Measurements from ENCODE around the gene GNAS.
A peak's percentile ranks its signal among the peaks of the same experiment; 100 is the strongest.
"Not testable (repeated sequence)": the region's sequence is repeated elsewhere in the genome, so short reads cannot be mapped to it uniquely, and the experiment has no call there.

GNAS gene

GRCh38 chr20:58852543-58853271 is at the start of gene GNAS:
Gene GNAS (plus strand): TSS chr20:58852716.
- DNase-seq = peak; percentile 2

GRCh38 chr20:58803533-58803932 is 49.0 kb upstream of the GNAS start:
- no peak for DNase-seq

GRCh38 chr20:58807801-58808200 is 44.7 kb upstream of the GNAS start:
- no peak for DNase-seq

DNA sequence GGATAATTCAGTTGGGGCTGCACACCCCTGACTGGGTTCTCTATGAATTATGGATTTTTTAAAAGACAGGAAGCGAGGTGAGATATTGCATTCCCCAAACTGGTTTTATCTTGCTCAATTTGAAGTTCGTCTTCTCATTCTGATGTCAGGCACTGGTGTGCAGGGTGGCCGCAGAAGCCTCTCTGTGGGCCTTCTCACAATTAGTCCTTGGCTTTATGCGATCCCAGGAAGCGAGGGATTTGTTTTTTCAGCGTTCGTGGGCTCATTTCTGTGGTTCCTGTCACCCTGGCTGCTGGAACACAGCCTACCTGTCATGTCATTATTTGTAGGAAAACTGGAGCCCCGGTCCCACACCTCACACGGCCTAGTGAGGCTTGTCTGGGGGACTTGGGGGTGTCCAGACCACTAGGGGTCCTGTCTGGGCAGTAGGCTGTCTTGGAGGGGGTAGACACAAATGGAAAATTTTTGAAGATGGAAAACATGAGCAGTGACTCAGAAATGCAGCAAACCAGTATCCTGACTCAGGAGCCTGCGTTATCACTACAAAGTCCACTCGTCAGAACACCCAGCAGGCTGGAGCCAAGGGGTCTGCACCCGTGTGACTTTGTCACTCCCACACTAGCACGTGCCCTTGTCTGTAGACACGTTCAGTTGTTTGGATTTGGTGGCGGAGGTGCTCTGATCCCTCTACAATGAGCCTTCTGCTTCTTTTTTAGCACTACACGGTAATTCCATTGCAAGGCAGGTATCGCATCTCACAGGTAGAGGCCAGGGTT is 44.1 kb upstream of the GNAS start:
- no peak for DNase-seq

DNA sequence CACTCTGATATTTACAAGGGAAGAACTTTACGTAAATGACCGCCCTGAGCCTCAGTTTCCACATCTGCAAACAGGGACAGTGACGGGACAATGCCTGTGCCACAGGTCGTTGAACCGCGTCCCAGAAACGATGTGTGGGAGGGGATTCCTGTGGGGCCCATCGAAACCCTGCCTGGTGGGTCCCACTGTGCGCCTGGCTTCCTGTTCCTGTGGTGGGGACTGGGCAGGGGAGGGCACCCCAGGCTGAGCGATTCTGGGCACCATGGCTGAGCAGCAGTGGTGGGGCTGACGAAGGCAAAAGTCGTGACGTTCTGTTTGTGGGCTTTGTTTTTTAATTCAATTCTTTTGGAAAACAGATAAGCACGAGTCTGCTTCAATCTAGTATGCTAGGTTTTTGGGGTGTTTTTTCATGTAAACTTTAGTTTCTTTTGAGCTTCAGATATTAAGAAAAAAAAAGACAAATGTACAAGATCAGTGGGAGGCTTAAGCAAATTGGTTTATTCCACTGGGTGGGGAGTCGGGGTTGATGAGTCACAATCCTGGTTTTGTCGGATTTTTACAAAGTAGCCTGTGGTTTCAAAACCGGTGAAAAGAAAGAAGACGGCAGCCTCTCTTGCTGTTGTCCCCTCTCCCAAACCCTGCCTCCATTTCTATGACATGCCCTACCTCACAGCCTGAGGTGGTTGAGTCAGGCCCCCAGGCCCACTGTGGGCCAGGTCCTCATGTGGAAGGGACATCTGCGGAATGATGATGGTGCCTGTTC is 42.2 kb upstream of the GNAS start:
- DNase-seq = no peak

- DNase-seq = no peak
Observed at GRCh38 chr20:58810879-58811250, 41.7 kb upstream of the GNAS start.

DNA sequence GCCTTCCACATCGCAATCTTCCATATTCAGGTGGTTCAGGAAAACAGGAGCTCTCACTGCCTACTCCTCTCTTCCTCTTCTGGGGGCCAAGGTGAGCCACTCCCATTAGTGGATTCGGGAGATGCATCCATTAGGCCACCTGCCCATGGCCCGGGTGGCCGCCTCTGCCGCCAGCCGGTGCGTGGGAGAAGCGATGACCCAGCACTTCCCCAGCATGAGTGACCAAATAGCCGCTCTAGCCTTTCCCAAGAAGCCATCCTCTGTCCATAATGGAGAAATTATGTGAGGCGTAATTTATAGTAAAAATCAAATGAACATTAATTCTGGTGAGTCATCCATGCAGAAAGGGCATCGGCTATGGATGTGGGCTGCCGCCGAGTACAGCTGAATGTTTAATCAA is 41.2 kb upstream of the GNAS start:
- no peak for DNase-seq

GRCh38 chr20:58813369-58813768 is 39.1 kb upstream of the GNAS start:
- no peak for DNase-seq

DNA sequence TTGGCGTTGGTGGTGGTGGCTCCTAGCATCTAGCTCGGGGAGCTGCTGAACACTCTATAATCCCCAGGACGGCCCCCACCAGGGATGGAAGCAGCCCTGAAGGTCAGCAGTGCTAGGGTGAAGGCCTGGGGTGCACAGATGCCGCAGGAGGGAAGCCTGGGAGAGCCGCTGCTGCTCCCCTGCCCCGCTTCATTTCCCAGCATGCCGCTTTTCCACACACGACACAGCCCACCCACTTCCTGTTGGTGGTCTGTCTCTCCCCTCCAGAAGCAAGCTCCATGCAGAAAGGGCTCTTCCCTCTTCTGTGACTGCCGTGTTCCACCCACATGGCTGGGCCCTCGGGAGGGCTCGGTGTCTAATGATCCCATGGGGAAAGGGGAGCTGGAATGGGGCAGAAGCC is 37.1 kb upstream of the GNAS start:
- no peak for DNase-seq

- DNase-seq = no peak
Observed at GRCh38 chr20:58816051-58816450, 36.5 kb upstream of the GNAS start.

DNA sequence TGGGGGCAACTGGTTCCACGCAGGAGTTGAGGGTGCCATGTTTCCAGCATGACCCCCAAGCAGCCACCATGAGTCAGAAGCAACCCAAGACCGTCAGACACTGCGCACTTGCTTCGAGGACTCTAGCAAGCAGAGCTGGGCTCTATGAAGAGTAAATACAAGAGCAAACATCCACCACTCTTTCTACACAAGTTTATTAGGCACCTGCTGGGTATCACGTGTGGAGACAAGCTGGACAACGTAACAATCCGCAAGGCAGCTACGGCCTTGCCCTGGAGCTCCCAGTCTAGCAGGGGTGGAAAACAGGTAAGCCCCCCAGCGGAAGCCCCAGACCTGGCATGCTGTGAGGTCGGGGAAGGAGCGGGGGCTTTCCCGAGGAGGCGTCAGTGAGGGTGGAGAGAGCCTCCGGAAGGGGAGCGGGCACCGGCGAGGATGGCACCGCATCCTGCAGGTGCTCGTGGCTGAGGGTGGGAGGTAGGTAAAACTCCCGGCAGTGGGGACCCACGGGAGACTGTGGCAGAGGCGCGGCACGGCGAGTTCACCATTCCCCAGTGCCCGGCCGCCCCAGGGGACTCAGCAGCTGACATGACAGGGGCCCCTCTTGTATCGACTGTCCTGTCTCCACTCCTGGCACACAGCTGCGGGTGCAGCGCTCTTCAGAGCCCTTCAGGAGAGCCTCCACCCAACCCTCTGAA is 35.4 kb upstream of the GNAS start:
- DNase-seq = no peak

DNA sequence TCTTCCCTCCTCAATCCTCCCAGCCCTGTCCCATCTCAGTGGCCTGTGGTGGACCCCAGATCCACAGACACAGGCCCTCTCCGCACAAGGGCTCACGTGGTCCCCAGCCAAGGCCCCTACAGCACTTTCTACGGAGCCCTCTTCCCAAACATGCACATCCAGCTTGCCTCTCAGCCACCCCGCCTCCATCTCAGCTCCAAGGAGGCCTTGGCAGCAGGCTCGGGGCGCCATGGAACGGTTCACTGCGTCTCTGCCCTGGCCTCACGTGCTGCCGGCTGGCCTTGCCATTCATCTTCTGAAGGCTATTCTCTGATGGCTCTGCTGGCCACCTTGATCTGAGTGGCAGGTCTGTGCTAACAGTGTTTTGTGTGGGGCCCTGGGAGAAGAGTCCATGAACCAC is 34.8 kb upstream of the GNAS start:
- no peak for DNase-seq

DNA sequence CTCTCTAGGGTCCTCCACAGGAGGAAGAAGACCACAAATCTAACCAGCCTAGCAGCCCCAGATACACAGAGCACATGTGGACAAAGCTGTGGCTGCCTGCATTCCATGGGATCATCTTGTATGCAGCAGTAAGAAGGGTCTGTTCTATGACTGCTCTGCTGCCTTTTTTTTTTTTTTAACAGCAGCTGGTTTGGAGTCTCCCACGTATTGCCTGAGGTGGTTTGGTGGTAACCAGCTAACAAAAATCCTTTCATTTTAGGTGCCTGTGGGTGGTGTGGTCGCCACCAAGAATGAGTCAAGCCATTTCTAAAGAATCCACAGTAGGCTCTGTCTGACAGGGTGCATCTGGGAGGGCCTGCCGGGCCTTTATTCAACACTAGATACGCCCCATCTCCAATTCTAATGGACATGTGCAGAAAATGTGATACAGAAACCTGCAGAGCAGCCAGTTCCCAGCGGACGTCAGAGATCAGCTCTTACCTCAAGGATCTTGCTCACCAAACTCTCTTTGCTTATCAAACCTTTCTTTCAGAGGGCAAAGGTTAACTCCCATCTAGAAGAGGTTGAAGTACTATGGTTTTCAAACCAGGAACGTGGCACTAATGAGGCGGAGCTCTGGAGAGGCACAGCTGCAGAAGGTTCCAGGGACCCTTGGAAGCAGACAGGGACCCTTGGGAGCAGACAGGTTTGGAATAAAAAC is 33.8 kb upstream of the GNAS start:
- DNase-seq = peak; percentile 38

GRCh38 chr20:58819921-58820320 is 32.6 kb upstream of the GNAS start:
- no peak for DNase-seq

GRCh38 chr20:58820515-58820914 is 32.0 kb upstream of the GNAS start:
- DNase-seq = not testable (repeated sequence)

- no peak for DNase-seq
Observed at GRCh38 chr20:58822149-58822548, 30.4 kb upstream of the GNAS start.

DNA sequence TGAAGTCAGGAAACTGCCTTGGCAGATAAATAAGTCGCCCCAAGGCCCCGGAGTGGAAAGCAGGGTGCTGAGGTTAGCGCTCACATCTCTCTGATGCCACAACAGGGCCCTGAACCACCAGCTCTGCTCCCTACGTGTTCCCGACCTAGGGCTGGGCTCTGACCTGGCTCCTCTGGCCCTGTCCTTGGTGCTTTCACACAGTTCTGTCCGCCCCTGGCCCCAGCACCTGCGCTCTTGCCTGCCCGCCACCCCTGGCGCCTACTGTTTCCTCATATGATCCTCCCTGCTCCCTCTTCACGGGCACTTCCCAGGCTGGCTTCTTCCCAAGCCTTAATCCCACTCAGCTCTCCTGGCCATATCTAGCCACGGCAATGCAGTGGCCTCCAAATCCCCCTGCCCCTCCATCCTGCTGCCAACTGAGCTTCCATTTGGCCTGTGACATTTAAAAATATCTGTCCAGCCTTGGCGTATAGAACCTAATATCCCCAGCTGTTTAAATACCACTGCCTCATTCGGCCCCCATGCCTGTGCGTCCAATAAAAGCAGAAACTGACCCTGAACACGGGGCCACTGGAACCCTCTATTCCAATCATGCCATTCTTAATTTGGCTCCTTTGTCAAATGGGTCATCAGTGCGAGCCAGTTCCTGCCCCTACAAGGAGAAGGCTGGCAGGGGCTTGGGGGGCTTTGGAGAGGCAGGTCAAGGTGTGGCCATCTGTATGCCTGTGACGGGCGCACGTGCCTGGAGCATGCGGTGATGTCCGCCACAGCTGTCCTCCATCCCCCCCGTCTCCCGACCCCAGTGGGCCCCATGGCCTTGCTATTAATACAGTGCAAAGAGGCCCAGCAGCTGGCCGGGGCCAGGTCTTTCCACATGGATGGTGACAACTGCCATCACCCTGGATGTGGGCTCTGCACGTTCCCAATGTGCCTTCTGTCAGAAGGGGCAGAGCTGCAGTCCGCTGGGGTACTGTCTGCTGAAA is 29.5 kb upstream of the GNAS start:
- DNase-seq = no peak

GRCh38 chr20:58824843-58825242 is 27.7 kb upstream of the GNAS start:
- no peak for DNase-seq

DNA sequence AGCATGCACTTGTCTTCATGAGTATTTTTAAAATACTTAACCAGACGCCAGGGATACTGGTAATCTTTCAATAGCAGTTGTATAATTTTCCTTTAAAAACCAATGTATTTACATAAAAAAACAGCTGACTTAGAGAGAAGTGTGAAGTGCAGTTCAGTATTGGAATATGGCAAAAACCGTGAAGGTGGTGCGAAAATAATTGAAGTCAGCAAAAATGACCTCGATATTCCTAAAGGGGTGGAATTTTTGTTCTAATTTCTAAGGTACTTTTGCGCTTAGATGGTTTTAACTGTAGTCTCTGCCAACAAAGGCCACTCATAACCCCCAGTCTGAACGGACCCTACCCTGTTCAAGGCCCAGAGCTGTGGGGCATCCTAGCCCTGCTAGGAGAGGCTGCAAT is 27.1 kb upstream of the GNAS start:
- DNase-seq = no peak

DNA sequence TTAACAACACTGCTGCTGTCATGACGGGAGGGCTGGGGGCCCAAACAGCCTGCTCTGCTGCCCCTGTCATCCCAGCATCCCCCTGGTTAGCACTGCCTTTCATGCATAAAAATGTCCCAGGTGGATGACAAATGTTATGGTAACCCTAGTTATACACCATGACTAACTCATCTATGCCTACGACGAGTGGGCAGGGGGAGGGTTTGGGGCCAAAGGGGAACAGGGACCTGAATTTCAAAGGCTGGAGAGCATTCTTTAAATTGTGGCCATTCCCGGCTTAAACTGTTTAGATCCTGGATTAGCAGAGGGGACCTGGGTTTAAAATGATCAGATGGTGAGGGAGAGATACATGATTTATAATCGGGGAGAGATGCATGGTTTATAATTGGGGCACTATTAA is 26.2 kb upstream of the GNAS start:
- DNase-seq = no peak

- DNase-seq = no peak
Observed at GRCh38 chr20:58828136-58828535, 24.4 kb upstream of the GNAS start.
